B cell (primary cell): ENCODE results near the gene ANAPC10. TPM values are rescaled to one million over a fixed set of nuclear protein-coding genes. Genes with fewer than 3 reads are reported as not detected.

Experiments used
- ATAC-seq: fragments of 200-7000 bp; cut with Tn5 transposase; one replicate; pipeline ENCODE4 v1.10.0; 2021; ENCODE audit warnings: low read depth, mild to moderate bottlenecking, moderate number of reproducible peaks, moderate library complexity
- CTCF ChIA-PET: fragments of 350-600 bp; sonication (Branson Sonifier 250); formaldehyde crosslinking; loops from one replicate; lab custom pipeline; 2021; ENCODE audit warnings: antibody characterized with exemption, inconsistent platforms; lab: Charles Lee
- POLR2A ChIA-PET: fragments of 350-600 bp; sonication (Branson Sonifier 250); formaldehyde crosslinking; loops from one replicate; lab custom pipeline; 2021; ENCODE audit warnings: antibody characterized with exemption; lab: Charles Lee
- DNase-seq: peaks from one replicate; pipeline ENCODE4 v3.0.0; 2013
- H2AFZ ChIP-seq: 2 replicates; pipeline ENCODE4 v1.6.1; 2012; ENCODE audit warnings: mild to moderate bottlenecking, low read depth, low read length; ENCODE audit not compliant: insufficient read depth, poor library complexity, severe bottlenecking
- H3K27ac ChIP-seq, 2 donors: 1 replicate in 1 of 2; 2 replicates in 1 of 2; pipeline ENCODE4 v1.5.1; 2012 to 2013; ENCODE audit warnings: low read length in 2 of 2, mild to moderate bottlenecking in 2 of 2, moderate library complexity in 1 of 2
- H3K27me3 ChIP-seq, 4 experiments: fragments of 200-600 bp in 1 of 4; sonication (generic) in 1 of 4; replicated peaks in 1 of 4; 1 replicate in 2 of 4; 2 replicates in 2 of 4; pipeline versions ENCODE4 v1.6.1 to v1.7.0; 2013 to 2016; ENCODE audit warnings: low read length in 3 of 4, mild to moderate bottlenecking in 2 of 4, mixed read lengths in 1 of 4, moderate library complexity in 1 of 4; ENCODE audit not compliant: insufficient read depth in 4 of 4, control insufficient read depth in 3 of 4; ENCODE audit errors: control extremely low read depth in 1 of 4
- H3K36me3 ChIP-seq, 2 experiments: replicated peaks in 1 of 2; 1 replicate in 1 of 2; 2 replicates in 1 of 2; pipeline versions ENCODE4 v1.6.1 to v1.7.1; 2013; ENCODE audit warnings: low read length in 1 of 2; ENCODE audit not compliant: insufficient read depth in 2 of 2, control insufficient read depth in 1 of 2; ENCODE audit errors: control extremely low read depth in 1 of 2, extremely low read depth in 1 of 2
- H3K4me1 ChIP-seq, 2 donors: fragments of 200-600 bp in 1 of 2; sonication (generic) in 1 of 2; 1 replicate in 1 of 2; 2 replicates in 1 of 2; pipeline versions ENCODE4 v1.5.1 to v1.6.1; 2013 to 2017; ENCODE audit warnings: low read length in 2 of 2; ENCODE audit not compliant: control insufficient read depth in 2 of 2, insufficient read depth in 2 of 2
- H3K4me2 ChIP-seq: replicated peaks from 2 replicates; pipeline ENCODE3; 2012; ENCODE audit warnings: mild to moderate bottlenecking, low read depth, low read length; ENCODE audit not compliant: poor library complexity, severe bottlenecking
- H3K4me3 ChIP-seq, 5 experiments: fragments of 200-600 bp in 1 of 5; sonication (generic) in 1 of 5; 1 replicate in 3 of 5; 2 replicates in 2 of 5; pipeline versions ENCODE4 v1.5.1 to v1.7.0; 2011 to 2016; ENCODE audit warnings: low read length in 4 of 5, mild to moderate bottlenecking in 4 of 5, low read depth in 2 of 5, control low read depth in 1 of 5, moderate library complexity in 1 of 5; ENCODE audit not compliant: insufficient read depth in 1 of 5; ENCODE audit errors: control extremely low read depth in 1 of 5, extremely low read depth in 1 of 5
- H3K79me2 ChIP-seq: fragments of 200-600 bp; sonication (generic); one replicate; pipeline ENCODE4 v1.6.0; 2016; ENCODE audit warnings: low read length; ENCODE audit not compliant: control insufficient read depth, insufficient read depth
- H3K9ac ChIP-seq: fragments of 200-600 bp; sonication (generic); 2 replicates; pipeline ENCODE4 v1.6.1; 2017; ENCODE audit warnings: mild to moderate bottlenecking, low read length, moderate library complexity
- H3K9me3 ChIP-seq, 3 donors: one replicate each; pipeline versions ENCODE4 v1.6.1 to v1.7.1; 2013; ENCODE audit warnings: low read length in 2 of 3; ENCODE audit not compliant: control insufficient read depth in 2 of 3, insufficient read depth in 1 of 3; ENCODE audit errors: control extremely low read depth in 1 of 3
- H4K20me1 ChIP-seq: 2 replicates; pipeline ENCODE4 v1.6.0; 2012; ENCODE audit warnings: mild to moderate bottlenecking, low read length; ENCODE audit not compliant: insufficient read depth, control insufficient read depth, poor library complexity, severe bottlenecking
- H3K27ac Mint-ChIP-seq: one replicate; pipeline ENCODE4 v1.8.0; 2021; ENCODE audit warnings: mixed read lengths
- H3K27me3 Mint-ChIP-seq: one replicate; pipeline ENCODE4 v1.8.0; 2021; ENCODE audit warnings: mixed read lengths
- H3K4me1 Mint-ChIP-seq: one replicate; pipeline ENCODE4 v1.8.0; 2021; ENCODE audit warnings: mixed read lengths
- H3K4me3 Mint-ChIP-seq: one replicate; pipeline ENCODE4 v1.8.0; 2021; ENCODE audit warnings: mixed read lengths
- H3K9me3 Mint-ChIP-seq: one replicate; pipeline ENCODE4 v1.8.0; 2022; ENCODE audit warnings: mixed read lengths; ENCODE audit not compliant: insufficient read depth
- EZH2 ChIP-seq: IDR thresholded peaks from 2 replicates; pipeline ENCODE4 v1.6.1; 2012; ENCODE audit warnings: borderline replicate concordance, low read depth, mild to moderate bottlenecking, moderate library complexity, low read length; ENCODE audit not compliant: insufficient read depth, poor library complexity, severe bottlenecking
- WGBS: methylation state at CpG from one replicate; pipeline ENCODE4 v1.1.5; 2013; ENCODE audit warnings: missing lambda C conversion rate; ENCODE audit not compliant: insufficient coverage; 5-methylcytosine and 5-hydroxymethylcytosine counted together
- intact Hi-C: fragments of 100-400 bp; cut with micrococcal nuclease; formaldehyde crosslinking; loops from one replicate; pipeline ENCODE4 v1.10.0; 2022
- polyA plus RNA-seq: library from polyadenylated mRNA; depleted of rRNA; stranded (reverse); fragments of >200 nt; gene quantifications from 2 replicates; pipeline ENCODE4 v1.2.3, GENCODE V29; 2012
- total RNA-seq, 2 donors: library from RNA; stranded (reverse); fragments of 120-200 nt in 1 of 2; gene quantifications; 1 replicate in 1 of 2; 2 replicates in 1 of 2; pipeline versions ENCODE4 v1.2.3 to v1.2.4, GENCODE V29; 2013 to 2022
- TF ChIP-seq, protein P1 (sequence below): fragments of 200-600 bp; IDR thresholded peaks from one replicate; pipeline ENCODE4 v1.8.0; 2022; ENCODE audit warnings: antibody characterized with exemption, mild to moderate bottlenecking

Gene ANAPC10
- total and polyA plus RNA-seq, 2 donors (not counting 1 experiment from before 2014, with no cell fraction given) = 17.4 to 18.9 TPM

DNA sequence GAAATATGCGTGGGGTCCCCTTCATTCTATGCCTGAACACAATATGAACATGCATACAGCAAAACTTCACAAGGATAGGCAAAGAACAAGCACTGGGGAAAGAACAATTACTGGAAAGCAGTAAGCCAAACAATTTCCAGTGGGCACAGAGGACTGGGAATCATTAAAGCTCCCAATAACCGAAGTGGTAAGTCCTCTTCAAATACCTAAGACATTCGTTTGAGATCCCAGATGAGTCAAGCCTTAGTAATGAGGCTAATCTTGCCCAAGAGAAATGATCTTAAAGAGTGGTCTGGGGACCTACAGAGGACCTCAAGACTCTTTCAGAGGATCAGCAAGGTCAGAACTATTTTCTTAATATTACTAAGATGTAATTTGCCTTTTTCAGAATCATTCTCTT, 28.6 kb downstream of the ANAPC10 start:
- Histone ChIP-seq H4K20me1 (no peaks in the 10 kb centered on the region), H3K9ac (no peak overlapping the region), H3K36me3 (peaks cover 0 to 2% of the 10 kb centered on the region in 2 experiments), H3K4me3 (no peak overlapping the region), H3K4me1 (no peaks in the 10 kb centered on the region), H3K9me3 (no peaks in the 10 kb centered on the region), H3K27me3 (no peaks in the 10 kb centered on the region), H2AFZ (no peak overlapping the region), H3K4me2 (no peak overlapping the region), H3K27ac (no peak overlapping the region), H3K79me2 (no peaks in the 10 kb centered on the region)
- Mint-ChIP-seq H3K9me3 (no peaks in the 10 kb centered on the region), H3K4me3 (no peak overlapping the region), H3K27ac (no peak overlapping the region), H3K4me1 (no peaks in the 10 kb centered on the region), H3K27me3 (no peaks in the 10 kb centered on the region)
- TF ChIP-seq, protein P1, sequence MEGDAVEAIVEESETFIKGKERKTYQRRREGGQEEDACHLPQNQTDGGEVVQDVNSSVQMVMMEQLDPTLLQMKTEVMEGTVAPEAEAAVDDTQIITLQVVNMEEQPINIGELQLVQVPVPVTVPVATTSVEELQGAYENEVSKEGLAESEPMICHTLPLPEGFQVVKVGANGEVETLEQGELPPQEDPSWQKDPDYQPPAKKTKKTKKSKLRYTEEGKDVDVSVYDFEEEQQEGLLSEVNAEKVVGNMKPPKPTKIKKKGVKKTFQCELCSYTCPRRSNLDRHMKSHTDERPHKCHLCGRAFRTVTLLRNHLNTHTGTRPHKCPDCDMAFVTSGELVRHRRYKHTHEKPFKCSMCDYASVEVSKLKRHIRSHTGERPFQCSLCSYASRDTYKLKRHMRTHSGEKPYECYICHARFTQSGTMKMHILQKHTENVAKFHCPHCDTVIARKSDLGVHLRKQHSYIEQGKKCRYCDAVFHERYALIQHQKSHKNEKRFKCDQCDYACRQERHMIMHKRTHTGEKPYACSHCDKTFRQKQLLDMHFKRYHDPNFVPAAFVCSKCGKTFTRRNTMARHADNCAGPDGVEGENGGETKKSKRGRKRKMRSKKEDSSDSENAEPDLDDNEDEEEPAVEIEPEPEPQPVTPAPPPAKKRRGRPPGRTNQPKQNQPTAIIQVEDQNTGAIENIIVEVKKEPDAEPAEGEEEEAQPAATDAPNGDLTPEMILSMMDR = no peak
- TF ChIP-seq EZH2 = no peak
- ChIA-PET POLR2A (no interaction called here), CTCF (interaction anchor here (1.0 kb wide), 1 partner anchor 8 kb away, joined by 4 read pairs; no protein-coding TSS in a partner anchor)
- no peak for DNase-seq
- 100% methylated on average over 1 of the region's 3 CpGs for WGBS
- ATAC-seq = no peak
- intact Hi-C loops = no loop called here

DNA sequence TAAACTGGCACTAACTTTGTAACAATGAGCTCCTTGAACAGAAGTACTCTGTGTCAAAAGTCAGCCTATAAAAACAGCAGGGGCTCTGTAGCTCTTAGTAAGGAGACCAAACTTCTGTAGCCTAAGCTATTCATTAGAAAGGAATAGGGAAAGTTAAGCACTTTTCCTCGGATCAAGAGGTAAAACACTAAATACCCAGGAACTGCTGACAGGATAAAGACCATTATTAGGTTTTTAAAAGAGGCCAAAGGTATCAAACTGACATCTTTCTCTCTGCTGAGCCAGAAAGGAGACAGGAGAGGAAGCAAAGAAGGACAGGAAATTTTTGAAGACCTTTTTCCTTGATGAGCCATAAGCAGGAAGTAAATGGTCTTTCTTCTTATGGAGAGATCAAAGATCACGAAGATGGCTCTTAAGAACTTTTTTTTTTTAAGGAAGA, 31.9 kb downstream of the ANAPC10 start:
- H3K27me3 ChIP-seq = no peaks in the 10 kb centered on the region
- no peak overlapping the region for H3K27ac ChIP-seq
- no peaks in the 10 kb centered on the region for H4K20me1 ChIP-seq
- H3K4me3 ChIP-seq = no peak overlapping the region
- H3K36me3 ChIP-seq = peaks cover 0 to 2% of the 10 kb centered on the region in 2 experiments
- ChIA-PET CTCF (no interaction called here), POLR2A (no interaction called here)
- no peaks in the 10 kb centered on the region for H3K4me1 ChIP-seq
- intact Hi-C loops = no loop called here
- no peaks in the 10 kb centered on the region for H3K79me2 ChIP-seq
- H3K9me3 ChIP-seq = no peaks in the 10 kb centered on the region
- H3K4me2 ChIP-seq = no peak overlapping the region
- DNase-seq (no peak), ATAC-seq (no peak)
- no peak overlapping the region for H3K9ac ChIP-seq
- H3K9me3 Mint-ChIP-seq = no peaks in the 10 kb centered on the region
- no peak overlapping the region for H3K27ac Mint-ChIP-seq
- H2AFZ ChIP-seq = no peak overlapping the region
- H3K27me3 Mint-ChIP-seq = no peaks in the 10 kb centered on the region
- H3K4me3 Mint-ChIP-seq = no peak overlapping the region
- TF ChIP-seq, protein P1 = no peak
- no peak for TF ChIP-seq EZH2
- no peaks in the 10 kb centered on the region for H3K4me1 Mint-ChIP-seq
- no CpG with 5 or more reads among the region's 2 CpGs for WGBS
